Ascending aorta (tissue), 2 donors: ENCODE data around the gene RAB15. TPM values are rescaled to one million over a fixed set of nuclear protein-coding genes. Genes with fewer than 3 reads are reported as not detected.
A peak's percentile ranks its signal among the peaks of the same experiment; 100 is the strongest.

Experiments
- DNase-seq, 2 donors: peaks; one replicate each; pipeline ENCODE4 v3.0.0-alpha.2; 2019; ENCODE audit warnings: low spot score in 2 of 2
- H3K27ac ChIP-seq, 2 donors: fragments of 200-600 bp; sonication (generic); one replicate each; pipeline ENCODE4 v1.5.1; 2016 to 2017; ENCODE audit warnings: mild to moderate bottlenecking in 1 of 2
- H3K27me3 ChIP-seq: fragments of 200-600 bp; sonication (generic); one replicate; pipeline ENCODE4 v1.5.1; 2017
- H3K36me3 ChIP-seq, 2 donors: fragments of 200-600 bp; sonication (generic); one replicate each; pipeline ENCODE4 v1.5.1; 2016
- H3K4me1 ChIP-seq, 2 donors: fragments of 200-600 bp; sonication (generic); one replicate each; pipeline ENCODE4 v1.5.1; 2016 to 2017; ENCODE audit warnings: mild to moderate bottlenecking in 1 of 2
- H3K4me3 ChIP-seq, 2 donors: fragments of 200-600 bp; sonication (generic); one replicate each; pipeline ENCODE4 v1.5.1; 2016 to 2017; ENCODE audit warnings: mild to moderate bottlenecking in 1 of 2
- H3K9me3 ChIP-seq, 2 donors: fragments of 200-600 bp; sonication (generic); one replicate each; pipeline ENCODE4 v1.5.1; 2016
- CTCF ChIP-seq, 3 experiments: fragments of 200-600 bp in 2 of 3; fragments of 450-650 bp in 1 of 3; sonication (generic) in 2 of 3; IDR thresholded peaks; one replicate each; pipeline ENCODE4 v1.5.1; 2016 to 2019; ENCODE audit warnings: antibody characterized with exemption in 3 of 3, mild to moderate bottlenecking in 1 of 3, moderate library complexity in 1 of 3
- intact Hi-C: fragments of 100-400 bp; cut with DNase I; formaldehyde crosslinking; loops from one replicate; pipeline ENCODE4 v1.15.1; 2023
- total RNA-seq: library from RNA; depleted of rRNA; stranded (reverse); fragments of >200 nt; gene quantifications from one replicate; pipeline ENCODE4 v1.1.0, GENCODE V29; 2016

The RAB15 gene
- total RNA-seq, 1 donor from 2014 or later: 1.6 TPM

DNA sequence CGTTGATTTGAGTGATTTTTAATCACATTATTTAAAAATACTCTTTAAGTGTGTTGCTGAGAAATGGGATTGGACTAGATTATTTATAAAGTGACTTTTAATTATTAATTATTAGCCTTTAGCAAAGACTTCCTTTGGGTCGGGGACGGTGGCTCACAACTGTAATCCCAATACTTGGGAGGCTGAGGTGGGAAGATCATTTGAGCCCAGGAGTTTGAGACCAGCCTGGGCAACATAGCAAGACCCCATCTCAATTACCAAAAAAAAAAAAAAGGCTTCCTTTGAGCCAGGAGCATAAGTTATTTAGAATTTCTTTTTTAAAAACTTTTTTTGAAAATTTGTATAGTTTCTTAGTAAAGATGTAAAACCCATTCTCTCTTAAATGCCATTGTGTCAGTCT is 49.1 kb downstream of the RAB15 start:
- TF ChIP-seq CTCF (IDR thresholded peaks at IDR 0.05): no peak
- H3K27me3 ChIP-seq: no peaks in the 10 kb centered on the region
- no peak overlapping the region for H3K4me3 ChIP-seq
- no peak for DNase-seq
- no peaks in the 10 kb centered on the region for H3K9me3 ChIP-seq
- intact Hi-C loops: no loop called here
- H3K36me3 ChIP-seq: peaks cover 14 to 27% of the 10 kb centered on the region in 2 donors
- H3K27ac ChIP-seq: no peak overlapping the region
- H3K4me1 ChIP-seq: peaks cover 0 to 18% of the 10 kb centered on the region in 2 donors

- DNase-seq: no peak
- peak overlapping the region; percentile 58 to 62 for H3K27ac ChIP-seq
- no peaks in the 10 kb centered on the region for H3K27me3 ChIP-seq
- no peaks in the 10 kb centered on the region for H3K9me3 ChIP-seq
- intact Hi-C loops: no loop called here
- H3K36me3 ChIP-seq: peaks cover 0 to 15% of the 10 kb centered on the region in 2 donors
- no peak overlapping the region for H3K4me3 ChIP-seq
- H3K4me1 ChIP-seq: peaks cover 0 to 27% of the 10 kb centered on the region in 2 donors
- TF ChIP-seq CTCF (IDR thresholded peaks at IDR 0.05): no peak
Observed at GRCh38 chr14:64920465-64920864, 51.7 kb downstream of the RAB15 start.

DNA sequence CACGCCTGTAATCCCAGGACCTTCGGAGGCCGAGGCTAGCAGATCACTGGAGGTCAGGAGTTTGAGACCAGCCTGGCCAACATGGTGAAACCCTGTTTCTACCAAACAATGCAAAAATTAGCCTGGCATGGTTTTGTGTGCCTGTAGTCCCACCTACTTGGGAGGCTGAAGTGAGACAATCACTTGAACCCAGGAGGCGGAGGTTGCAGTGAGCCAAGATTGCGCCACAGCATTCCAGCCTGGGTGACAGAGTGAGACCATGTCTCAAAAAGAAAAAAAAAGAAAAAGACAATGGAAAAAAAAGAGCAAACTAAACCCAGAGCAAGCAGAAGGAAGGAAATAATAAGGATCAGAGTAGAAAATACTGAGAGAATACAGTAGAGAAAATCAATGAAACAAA is 52.5 kb downstream of the RAB15 start:
- Histone ChIP-seq H3K36me3 (peaks cover 0 to 8% of the 10 kb centered on the region in 2 donors), H3K27ac (peak overlapping the region; percentile 62 to 76), H3K4me1 (peaks cover 3 to 33% of the 10 kb centered on the region in 2 donors), H3K9me3 (no peaks in the 10 kb centered on the region), H3K4me3 (no peak overlapping the region), H3K27me3 (no peaks in the 10 kb centered on the region)
- TF ChIP-seq CTCF (IDR thresholded peaks at IDR 0.05): no peak
- intact Hi-C loops: loop anchor here (5.0 to 10.0 kb wide), 4 partner anchors 53 to 1275 kb away; partner anchors contain the start of genes HSPA2, MAX, PPP1R36 and RAB15
- DNase-seq: peak in 1 of 2 donors; percentile 80

GRCh38 chr14:64919215-64919614 is 52.9 kb downstream of the RAB15 start:
- Histone ChIP-seq H3K9me3 (no peaks in the 10 kb centered on the region), H3K4me3 (no peak overlapping the region), H3K27me3 (no peaks in the 10 kb centered on the region), H3K27ac (peak overlapping the region; percentile 62 to 76), H3K36me3 (peaks cover 0 to 4% of the 10 kb centered on the region in 2 donors), H3K4me1 (peaks cover 3 to 33% of the 10 kb centered on the region in 2 donors)
- no peak for DNase-seq
- no peak for TF ChIP-seq CTCF (IDR thresholded peaks at IDR 0.05)
- intact Hi-C loops: loop anchor here (5.0 to 10.0 kb wide), 4 partner anchors 53 to 1274 kb away; partner anchors contain the start of genes HSPA2, MAX, PPP1R36 and RAB15

GRCh38 chr14:64918216-64918615 is 53.9 kb downstream of the RAB15 start:
- Histone ChIP-seq H3K4me1 (peaks cover 3 to 36% of the 10 kb centered on the region in 2 donors), H3K9me3 (no peaks in the 10 kb centered on the region)
- TF ChIP-seq CTCF (IDR thresholded peaks at IDR 0.05): no peak

More at GRCh38 chr14:64918216-64918615, 53.9 kb downstream of the RAB15 start:
- intact Hi-C loops: loop anchor here (5.0 to 10.0 kb wide), 4 partner anchors 54 to 1273 kb away; partner anchors contain the start of genes HSPA2, MAX, PPP1R36 and RAB15
- Histone ChIP-seq H3K36me3 (no peaks in the 10 kb centered on the region), H3K27me3 (no peaks in the 10 kb centered on the region), H3K27ac (peak overlapping the region; percentile 62 to 76), H3K4me3 (no peak overlapping the region)
- no peak for DNase-seq
